PC-3 (cell line): ENCODE measurements around the gene RALGPS1.

Experiments
- EZH2phosphoT487 ChIP-seq: fragments of 300-600 bp; sonication (generic); IDR thresholded peaks from 2 replicates; pipeline ENCODE4 v1.6.1; 2018; ENCODE audit warnings: mild to moderate bottlenecking, antibody characterized with exemption, low read length, borderline replicate concordance
- TF ChIP-seq, protein P1 (sequence below): fragments of 300-600 bp; sonication (generic); conservative IDR thresholded peaks from 2 replicates; pipeline ENCODE4 v1.5.1; 2017; ENCODE audit warnings: antibody characterized with exemption, low read depth, mild to moderate bottlenecking, low read length

DNA sequence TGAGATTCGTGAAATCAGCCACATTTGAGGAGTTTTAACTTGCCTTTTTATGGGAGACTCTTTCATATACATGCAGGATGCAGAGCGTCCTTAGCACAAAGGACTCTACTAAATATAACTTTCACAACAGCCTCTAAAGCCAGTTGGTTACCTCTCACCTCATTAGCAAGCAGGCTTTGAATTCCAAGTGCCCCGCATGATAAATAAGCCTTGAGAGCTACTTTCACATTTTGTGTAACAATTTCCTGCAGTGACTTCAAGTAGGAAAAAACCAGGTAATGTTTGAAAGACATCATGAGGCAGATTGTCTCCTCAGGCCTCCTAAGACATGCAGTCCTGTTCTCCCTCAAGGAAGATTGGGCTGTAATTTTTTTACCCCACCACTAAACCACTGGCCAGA lies 50.5 kb downstream of the RALGPS1 start:
- TF ChIP-seq EZH2phosphoT487: no peak
- TF ChIP-seq, protein P1, sequence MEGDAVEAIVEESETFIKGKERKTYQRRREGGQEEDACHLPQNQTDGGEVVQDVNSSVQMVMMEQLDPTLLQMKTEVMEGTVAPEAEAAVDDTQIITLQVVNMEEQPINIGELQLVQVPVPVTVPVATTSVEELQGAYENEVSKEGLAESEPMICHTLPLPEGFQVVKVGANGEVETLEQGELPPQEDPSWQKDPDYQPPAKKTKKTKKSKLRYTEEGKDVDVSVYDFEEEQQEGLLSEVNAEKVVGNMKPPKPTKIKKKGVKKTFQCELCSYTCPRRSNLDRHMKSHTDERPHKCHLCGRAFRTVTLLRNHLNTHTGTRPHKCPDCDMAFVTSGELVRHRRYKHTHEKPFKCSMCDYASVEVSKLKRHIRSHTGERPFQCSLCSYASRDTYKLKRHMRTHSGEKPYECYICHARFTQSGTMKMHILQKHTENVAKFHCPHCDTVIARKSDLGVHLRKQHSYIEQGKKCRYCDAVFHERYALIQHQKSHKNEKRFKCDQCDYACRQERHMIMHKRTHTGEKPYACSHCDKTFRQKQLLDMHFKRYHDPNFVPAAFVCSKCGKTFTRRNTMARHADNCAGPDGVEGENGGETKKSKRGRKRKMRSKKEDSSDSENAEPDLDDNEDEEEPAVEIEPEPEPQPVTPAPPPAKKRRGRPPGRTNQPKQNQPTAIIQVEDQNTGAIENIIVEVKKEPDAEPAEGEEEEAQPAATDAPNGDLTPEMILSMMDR: no peak
